22Rv1 (cell line): ENCODE data around the gene SVOPL.

Experiments used
- ZFX ChIP-seq: fragments of 450-650 bp; IDR thresholded peaks from 2 replicates; pipeline ENCODE4 v1.6.1; 2017; ENCODE audit warnings: antibody characterized with exemption, borderline replicate concordance
- TF ChIP-seq, protein P1 (sequence below): fragments of 450-650 bp; IDR thresholded peaks from 2 replicates; pipeline ENCODE4 v1.5.1; 2017; ENCODE audit warnings: mild to moderate bottlenecking

- TF ChIP-seq, protein P1, sequence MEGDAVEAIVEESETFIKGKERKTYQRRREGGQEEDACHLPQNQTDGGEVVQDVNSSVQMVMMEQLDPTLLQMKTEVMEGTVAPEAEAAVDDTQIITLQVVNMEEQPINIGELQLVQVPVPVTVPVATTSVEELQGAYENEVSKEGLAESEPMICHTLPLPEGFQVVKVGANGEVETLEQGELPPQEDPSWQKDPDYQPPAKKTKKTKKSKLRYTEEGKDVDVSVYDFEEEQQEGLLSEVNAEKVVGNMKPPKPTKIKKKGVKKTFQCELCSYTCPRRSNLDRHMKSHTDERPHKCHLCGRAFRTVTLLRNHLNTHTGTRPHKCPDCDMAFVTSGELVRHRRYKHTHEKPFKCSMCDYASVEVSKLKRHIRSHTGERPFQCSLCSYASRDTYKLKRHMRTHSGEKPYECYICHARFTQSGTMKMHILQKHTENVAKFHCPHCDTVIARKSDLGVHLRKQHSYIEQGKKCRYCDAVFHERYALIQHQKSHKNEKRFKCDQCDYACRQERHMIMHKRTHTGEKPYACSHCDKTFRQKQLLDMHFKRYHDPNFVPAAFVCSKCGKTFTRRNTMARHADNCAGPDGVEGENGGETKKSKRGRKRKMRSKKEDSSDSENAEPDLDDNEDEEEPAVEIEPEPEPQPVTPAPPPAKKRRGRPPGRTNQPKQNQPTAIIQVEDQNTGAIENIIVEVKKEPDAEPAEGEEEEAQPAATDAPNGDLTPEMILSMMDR = no peak
- no peak for TF ChIP-seq ZFX
Measured at GRCh38 chr7:138658889-138659288, 42.3 kb downstream of the SVOPL start.
